Urinary bladder (tissue), 4 donors: ENCODE data around the gene HSPA1L. TPM values are rescaled to one million over a fixed set of nuclear protein-coding genes. Genes with fewer than 3 reads are reported as not detected.
"Not testable (repeated sequence)": the region's sequence is repeated elsewhere in the genome, so short reads cannot be mapped to it uniquely, and the experiment has no call there.

Source experiments
- DNase-seq: peaks from one replicate; pipeline ENCODE4 v3.0.0-alpha.2; 2015; ENCODE audit errors: extremely low spot score
- H3K27ac ChIP-seq: one replicate; pipeline ENCODE4 v1.5.1; 2013; ENCODE audit warnings: low read depth, mild to moderate bottlenecking, moderate library complexity
- H3K36me3 ChIP-seq: one replicate; pipeline ENCODE4 v1.6.1; 2013; ENCODE audit warnings: mild to moderate bottlenecking, moderate library complexity; ENCODE audit not compliant: insufficient read depth
- H3K4me1 ChIP-seq: one replicate; pipeline ENCODE4 v1.6.1; 2013; ENCODE audit warnings: mild to moderate bottlenecking, moderate library complexity; ENCODE audit not compliant: insufficient read depth
- H3K4me3 ChIP-seq: one replicate; pipeline ENCODE4 v1.5.1; 2013; ENCODE audit warnings: low read depth, low read length
- WGBS: extraction: QIAGEN DNeasy Blood & Tissue Kit; methylation state at CpG from one replicate; pipeline ENCODE4 v1.1.7; 2013; 5-methylcytosine and 5-hydroxymethylcytosine counted together
- polyA plus RNA-seq: library from polyadenylated mRNA; stranded (reverse); fragments of 200-250 nt; gene quantifications from one replicate; pipeline ENCODE4 v1.2.3, GENCODE V29; 2013
- total RNA-seq: library from RNA; depleted of rRNA; stranded (reverse); fragments of >200 nt; gene quantifications from one replicate; pipeline ENCODE4 v1.2.3, GENCODE V29; 2014
- donor health status: healthy with polysubstance abuse.
- donor health status: healthy.

The HSPA1L gene
- total and polyA plus RNA-seq, 2 donors: 2.5 to 2.9 TPM

- no peak for DNase-seq
- no peaks in the 10 kb centered on the region for H3K4me1 ChIP-seq
- peak overlapping the region; percentile 58 for H3K4me3 ChIP-seq
- H3K27ac ChIP-seq: no peak overlapping the region
- H3K36me3 ChIP-seq: no peaks in the 10 kb centered on the region
- 52% methylated on average over 6 of the region's 6 CpGs for WGBS
Measured at GRCh38 chr6:31830886-31831335, 15.8 kb upstream of the HSPA1L start.

GRCh38 chr6:31829633-31830283 lies 14.7 kb upstream of the HSPA1L start:
- Histone ChIP-seq H3K4me3 (peak overlapping the region; percentile 58), H3K36me3 (no peaks in the 10 kb centered on the region), H3K4me1 (no peaks in the 10 kb centered on the region), H3K27ac (no peak overlapping the region)
- DNase-seq: no peak
- 1% methylated on average over 15 of the region's 15 CpGs for WGBS

GRCh38 chr6:31827286-31828079 lies 12.4 kb upstream of the HSPA1L start, which contains the start of gene HSPA1B:
Gene HSPA1B, plus strand, starts transcription at chr6:31827738. Its CDS starts 213 bp downstream, at chr6:31827951.
- H3K4me1 ChIP-seq: no peaks in the 10 kb centered on the region
- WGBS: under 1% methylated on average over 52 of the region's 56 CpGs
- peak; percentile 99 for DNase-seq
- H3K4me3 ChIP-seq: peak within 1 kb of the TSS; percentile 62
- H3K36me3 ChIP-seq: no peaks in the 10 kb centered on the region
- peak within 1 kb of the TSS; percentile 96 for H3K27ac ChIP-seq

- Histone ChIP-seq H3K4me3 (peak overlapping the region; percentile 24), H3K4me1 (no peaks in the 10 kb centered on the region), H3K27ac (peak overlapping the region; percentile 96), H3K36me3 (no peaks in the 10 kb centered on the region)
- WGBS: under 1% methylated on average over 13 of the region's 13 CpGs
- no peak for DNase-seq
Measured at GRCh38 chr6:31826793-31827285, 11.8 kb upstream of the HSPA1L start.

- no peak for DNase-seq
- H3K4me1 ChIP-seq: no peaks in the 10 kb centered on the region
- no peak overlapping the region for H3K4me3 ChIP-seq
- no peaks in the 10 kb centered on the region for H3K36me3 ChIP-seq
- 69% methylated on average over 4 of the region's 4 CpGs for WGBS
- no peak overlapping the region for H3K27ac ChIP-seq
Measured at GRCh38 chr6:31825553-31825952, 10.5 kb upstream of the HSPA1L start.

GRCh38 chr6:31823592-31824196 lies 8.6 kb upstream of the HSPA1L start:
- H3K36me3 ChIP-seq, DNase-seq, H3K4me3 ChIP-seq, H3K4me1 ChIP-seq: not testable (repeated sequence)
- WGBS: 82% methylated on average over 9 of the region's 9 CpGs
- H3K27ac ChIP-seq: peak overlapping the region; percentile 54

GRCh38 chr6:31822036-31822821 lies 7.1 kb upstream of the HSPA1L start:
- peak overlapping the region; percentile 93 for H3K27ac ChIP-seq
- H3K4me1 ChIP-seq: no peaks in the 10 kb centered on the region
- WGBS: 2% methylated on average over 24 of the region's 25 CpGs
- no peaks in the 10 kb centered on the region for H3K36me3 ChIP-seq
- peak overlapping the region; percentile 52 for H3K4me3 ChIP-seq
- DNase-seq: peak; percentile 77

- Histone ChIP-seq H3K4me3 (peak overlapping the region; percentile 52), H3K4me1 (no peaks in the 10 kb centered on the region), H3K36me3 (no peaks in the 10 kb centered on the region), H3K27ac (peak overlapping the region; percentile 93)
- 4% methylated on average over 39 of the region's 39 CpGs for WGBS
- no peak for DNase-seq
Measured at GRCh38 chr6:31821301-31822035, 6.4 kb upstream of the HSPA1L start.

GRCh38 chr6:31820399-31820798 lies 5.3 kb upstream of the HSPA1L start:
- H3K36me3 ChIP-seq, H3K27ac ChIP-seq, DNase-seq, H3K4me3 ChIP-seq, H3K4me1 ChIP-seq: not testable (repeated sequence)
- WGBS: 92% methylated on average over 10 of the region's 10 CpGs

GRCh38 chr6:31819871-31820299 lies 4.8 kb upstream of the HSPA1L start:
- no peak overlapping the region for H3K4me3 ChIP-seq
- H3K4me1 ChIP-seq: no peaks in the 10 kb centered on the region
- no peak for DNase-seq
- H3K27ac ChIP-seq: no peak overlapping the region
- H3K36me3 ChIP-seq: no peaks in the 10 kb centered on the region

- H3K36me3 ChIP-seq, H3K4me1 ChIP-seq: not testable (repeated sequence)
- 73% methylated on average over 8 of the region's 8 CpGs for WGBS
Measured at GRCh38 chr6:31817929-31818511, 2.9 kb upstream of the HSPA1L start.

GRCh38 chr6:31817133-31817928 lies 2.2 kb upstream of the HSPA1L start:
- peak overlapping the region; percentile 67 for H3K4me3 ChIP-seq
- DNase-seq, H3K4me1 ChIP-seq, H3K36me3 ChIP-seq: not testable (repeated sequence)
- H3K27ac ChIP-seq: peak overlapping the region; percentile 29
- WGBS: 60% methylated on average over 15 of the region's 37 CpGs

More at GRCh38 chr6:31817929-31818511, 2.9 kb upstream of the HSPA1L start:
- Histone ChIP-seq H3K27ac (peak overlapping the region; percentile 48), H3K4me3 (peak overlapping the region; percentile 67)
- not testable (repeated sequence) for DNase-seq
